Vagina (tissue), 2 donors: ENCODE data around the gene TAS1R3. TPM values are rescaled to one million over a fixed set of nuclear protein-coding genes. Genes with fewer than 3 reads are reported as not detected.
A peak's percentile ranks its signal among the peaks of the same experiment; 100 is the strongest.

ENCODE experiments used
- DNase-seq, 2 donors: peaks; one replicate each; pipeline ENCODE4 v3.0.0-alpha.2; 2017; ENCODE audit errors: extremely low spot score in 2 of 2
- H3K27ac ChIP-seq: fragments of 200-600 bp; sonication (generic); one replicate; pipeline ENCODE4 v1.5.1; 2019
- H3K27me3 ChIP-seq: fragments of 200-600 bp; sonication (generic); one replicate; pipeline ENCODE4 v1.5.1; 2019
- H3K36me3 ChIP-seq, 2 donors: fragments of 200-600 bp; sonication (generic); one replicate each; pipeline ENCODE4 v1.5.1; 2017 to 2019
- H3K4me1 ChIP-seq: fragments of 200-600 bp; sonication (generic); one replicate; pipeline ENCODE4 v1.5.1; 2019
- H3K4me3 ChIP-seq, 2 donors: fragments of 200-600 bp; sonication (generic); 1 replicate in 1 of 2; 2 replicates in 1 of 2; pipeline ENCODE4 v1.5.1; 2016 to 2019
- H3K9me3 ChIP-seq: fragments of 200-600 bp; sonication (generic); one replicate; pipeline ENCODE4 v1.5.1; 2019
- POLR2A ChIP-seq, 2 donors: fragments of 450-650 bp; IDR thresholded peaks; one replicate each; pipeline ENCODE4 v1.6.1; 2017; ENCODE audit warnings: antibody characterized with exemption in 2 of 2, mild to moderate bottlenecking in 2 of 2, moderate library complexity in 2 of 2
- POLR2AphosphoS5 ChIP-seq, 2 donors: sonication (generic); formaldehyde crosslinking; IDR thresholded peaks; one replicate each; pipeline ENCODE4 v1.9.0; 2017; ENCODE audit warnings: antibody characterized with exemption in 2 of 2, mild to moderate bottlenecking in 2 of 2, low read depth in 1 of 2; ENCODE audit not compliant: insufficient read depth in 1 of 2
- intact Hi-C: fragments of 100-400 bp; cut with DNase I; formaldehyde crosslinking; loops from one replicate; pipeline ENCODE4 v1.15.1; 2023
- total RNA-seq: library from RNA; depleted of rRNA; stranded (reverse); fragments of >200 nt; gene quantifications from one replicate; pipeline ENCODE4 v1.2.3, GENCODE V29; 2016
- TF ChIP-seq, protein P1 (sequence below), 3 experiments: fragments of 450-650 bp in 2 of 3; fragments of 200-600 bp in 1 of 3; sonication (generic) in 1 of 3; IDR thresholded peaks; one replicate each; pipeline ENCODE4 v1.5.1; 2017 to 2019; ENCODE audit warnings: antibody characterized with exemption in 3 of 3, mild to moderate bottlenecking in 2 of 3, moderate library complexity in 2 of 3

TAS1R3 gene
- total RNA-seq, 1 donor from 2014 or later: 0.74 TPM

DNA sequence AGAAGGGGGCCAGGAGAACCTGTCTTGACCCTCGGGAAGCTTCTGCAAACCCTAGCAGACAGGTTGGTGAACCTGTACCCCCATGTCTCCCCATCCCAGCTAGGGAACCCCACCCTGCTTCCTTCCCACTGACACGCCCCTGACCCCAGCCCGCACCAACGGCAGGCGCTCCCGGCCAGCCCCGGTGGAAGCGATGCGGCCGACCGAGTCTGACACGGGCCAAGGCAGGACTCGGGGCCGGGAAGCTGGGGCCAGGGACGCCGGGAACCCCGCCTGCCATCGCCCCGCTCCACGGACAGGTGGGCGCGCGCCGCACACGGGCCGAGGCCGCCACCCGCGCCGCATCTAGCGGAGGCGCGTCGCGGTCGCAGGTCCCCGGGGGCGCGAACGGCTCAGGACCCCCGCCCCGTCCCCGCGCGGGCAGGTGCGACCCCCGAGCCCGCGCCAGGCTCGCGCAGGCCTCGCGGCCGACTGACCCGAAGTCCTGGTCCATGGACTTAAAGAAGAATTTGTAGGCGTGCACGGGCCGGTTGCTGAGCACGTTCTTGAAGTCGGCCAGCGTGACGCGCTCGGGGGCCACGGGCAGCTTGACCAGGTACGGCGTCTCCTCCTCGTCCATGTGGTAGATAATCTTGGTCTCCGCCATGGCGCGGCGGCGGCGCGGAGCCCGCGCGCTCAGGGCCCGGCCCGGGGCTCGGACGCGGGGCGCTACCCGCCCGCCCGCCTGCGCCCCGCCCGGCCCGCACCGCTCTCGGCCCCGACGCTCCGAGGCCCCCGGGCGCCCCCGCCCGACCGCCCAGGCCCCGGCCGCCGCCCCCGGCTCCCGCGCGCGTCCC is 17.6 kb downstream of the TAS1R3 start:
- TF ChIP-seq, protein P1, sequence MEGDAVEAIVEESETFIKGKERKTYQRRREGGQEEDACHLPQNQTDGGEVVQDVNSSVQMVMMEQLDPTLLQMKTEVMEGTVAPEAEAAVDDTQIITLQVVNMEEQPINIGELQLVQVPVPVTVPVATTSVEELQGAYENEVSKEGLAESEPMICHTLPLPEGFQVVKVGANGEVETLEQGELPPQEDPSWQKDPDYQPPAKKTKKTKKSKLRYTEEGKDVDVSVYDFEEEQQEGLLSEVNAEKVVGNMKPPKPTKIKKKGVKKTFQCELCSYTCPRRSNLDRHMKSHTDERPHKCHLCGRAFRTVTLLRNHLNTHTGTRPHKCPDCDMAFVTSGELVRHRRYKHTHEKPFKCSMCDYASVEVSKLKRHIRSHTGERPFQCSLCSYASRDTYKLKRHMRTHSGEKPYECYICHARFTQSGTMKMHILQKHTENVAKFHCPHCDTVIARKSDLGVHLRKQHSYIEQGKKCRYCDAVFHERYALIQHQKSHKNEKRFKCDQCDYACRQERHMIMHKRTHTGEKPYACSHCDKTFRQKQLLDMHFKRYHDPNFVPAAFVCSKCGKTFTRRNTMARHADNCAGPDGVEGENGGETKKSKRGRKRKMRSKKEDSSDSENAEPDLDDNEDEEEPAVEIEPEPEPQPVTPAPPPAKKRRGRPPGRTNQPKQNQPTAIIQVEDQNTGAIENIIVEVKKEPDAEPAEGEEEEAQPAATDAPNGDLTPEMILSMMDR (IDR thresholded peaks at IDR 0.05): no peak
- TF ChIP-seq POLR2AphosphoS5 (IDR thresholded peaks at IDR 0.05; ENCODE audit: insufficient read depth in 1 of 2, low read depth in 1 of 2): no peak
- Histone ChIP-seq H3K4me3 (peak overlapping the region; percentile 71 to 97), H3K27me3 (no peaks in the 10 kb centered on the region), H3K27ac (peak overlapping the region; percentile 81), H3K9me3 (no peaks in the 10 kb centered on the region), H3K4me1 (peaks cover 72% of the 10 kb centered on the region), H3K36me3 (peaks cover 0 to under 1% of the 10 kb centered on the region in 2 donors)
- intact Hi-C loops: loop anchor here (5.0 kb wide), 1 partner anchor 41 kb away; the partner anchor contains the start of genes ACAP3 and PUSL1
- DNase-seq: no peak

DNA sequence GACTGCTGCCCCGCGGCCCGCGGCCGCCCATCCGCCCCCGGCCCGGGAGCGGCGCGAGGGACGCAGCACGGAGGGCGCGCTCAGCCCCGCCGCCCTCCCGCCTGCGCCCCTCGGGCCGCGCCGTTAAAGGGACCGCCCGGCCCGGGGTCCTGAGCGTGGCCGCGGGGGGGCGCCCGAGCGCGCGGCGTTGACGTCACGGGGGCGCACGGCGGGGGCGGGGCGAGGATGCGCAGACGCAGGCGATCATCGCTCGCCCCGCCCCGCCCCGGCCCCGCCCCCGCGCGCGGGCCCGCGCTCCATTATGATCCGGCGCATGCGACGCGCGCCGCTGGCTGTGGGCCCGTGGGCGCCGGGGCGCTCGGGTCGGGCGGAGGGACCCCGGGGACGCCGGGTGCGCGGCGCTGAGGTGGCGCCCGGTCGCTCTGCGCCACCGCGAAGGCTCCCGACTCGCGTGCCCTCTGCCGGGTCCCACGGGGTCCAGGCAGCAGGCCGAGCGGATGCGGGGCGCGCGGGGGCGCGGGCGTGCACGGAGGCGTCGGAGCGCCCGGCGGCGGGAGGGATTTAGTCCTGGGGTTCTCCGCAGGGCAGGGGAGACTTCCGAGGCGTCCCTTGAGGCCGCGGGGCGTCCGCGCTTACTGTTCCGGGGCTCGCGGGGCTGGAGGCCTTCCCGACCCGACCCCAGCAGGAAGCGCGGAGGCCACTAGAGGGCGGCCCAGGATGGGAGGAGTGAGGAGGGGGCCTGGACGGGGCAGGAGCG is 18.4 kb downstream of the TAS1R3 start, which contains the start of gene DVL1:
Gene DVL1, minus strand, starts transcription at position 163 of the 757 bp plus-strand sequence. CDS start 353 bp downstream, outside the sequence.
- TF ChIP-seq POLR2A (IDR thresholded peaks at IDR 0.05): peak in 1 of 2 donors; percentile 47
- TF ChIP-seq POLR2AphosphoS5 (IDR thresholded peaks at IDR 0.05; ENCODE audit: insufficient read depth in 1 of 2, low read depth in 1 of 2): no peak
- TF ChIP-seq, protein P1 (IDR thresholded peaks at IDR 0.05): peak in 1 of 3 experiments; percentile 60
- no peak for DNase-seq

DNA sequence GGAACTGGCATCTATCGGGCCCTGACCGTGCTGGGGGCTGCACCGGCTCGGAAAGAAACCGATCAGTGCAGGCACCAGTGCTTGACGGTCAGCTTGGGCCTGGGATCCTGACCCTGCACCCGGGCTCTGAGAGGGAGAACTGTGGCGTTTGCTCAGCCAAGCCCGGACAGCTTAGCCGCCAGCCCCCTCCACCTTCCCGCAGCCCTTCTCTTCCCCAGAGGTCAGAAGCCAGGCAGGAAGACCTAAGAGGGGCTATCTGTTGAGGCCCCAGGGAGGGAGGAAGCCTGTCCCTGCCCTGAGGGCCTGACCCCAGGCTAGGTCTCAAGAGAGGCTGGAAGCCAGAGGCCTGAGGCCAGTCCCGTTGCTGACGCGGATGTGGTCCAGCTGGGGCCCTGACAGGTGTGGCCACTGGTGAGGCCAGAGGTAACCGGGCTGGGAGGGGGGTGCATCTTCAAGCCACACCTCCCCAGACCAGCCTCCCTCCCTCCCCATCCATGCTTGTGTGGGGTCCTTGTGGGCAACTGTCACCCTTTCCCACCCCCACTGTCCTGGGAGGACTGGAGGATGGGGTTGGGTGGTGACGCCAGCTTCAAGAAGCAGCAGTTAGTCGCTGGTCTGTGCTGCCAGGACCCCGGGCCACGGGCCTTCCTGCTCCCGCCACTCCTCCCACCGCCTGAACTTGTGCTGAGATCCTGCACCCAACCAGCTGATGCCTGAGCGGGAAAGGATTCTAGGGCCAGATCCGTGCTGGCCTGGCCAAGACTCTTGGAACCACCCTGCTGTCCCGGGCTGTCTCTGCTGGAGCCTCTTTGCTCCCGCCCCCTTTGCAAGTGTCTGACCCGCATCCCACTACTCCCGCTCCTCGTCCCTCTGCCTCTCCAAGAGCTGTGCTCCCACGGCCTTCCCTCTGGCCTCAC is 20.7 kb downstream of the TAS1R3 start:
- TF ChIP-seq, protein P1 (IDR thresholded peaks at IDR 0.05): no peak
- TF ChIP-seq POLR2A (IDR thresholded peaks at IDR 0.05): no peak
- peak in 1 of 2 donors; percentile 58 for TF ChIP-seq POLR2AphosphoS5 (IDR thresholded peaks at IDR 0.05; ENCODE audit: insufficient read depth in 1 of 2, low read depth in 1 of 2)
- Histone ChIP-seq H3K4me3 (peak overlapping the region; percentile 17 to 26), H3K27me3 (no peaks in the 10 kb centered on the region), H3K4me1 (peaks cover 72% of the 10 kb centered on the region), H3K9me3 (no peaks in the 10 kb centered on the region), H3K27ac (peak overlapping the region; percentile 69), H3K36me3 (peaks cover 0 to 8% of the 10 kb centered on the region in 2 donors)
- DNase-seq: no peak
- intact Hi-C loops: no loop called here

More for the DNA sequence above, 18.4 kb downstream of the TAS1R3 start, which contains the start of gene DVL1:
- Histone ChIP-seq H3K4me1 (peaks cover 72% of the 10 kb centered on the region), H3K27me3 (no peaks in the 10 kb centered on the region), H3K36me3 (peaks cover 0 to 8% of the 10 kb centered on the region in 2 donors), H3K4me3 (peak within 1 kb of the TSS; percentile 71 to 97), H3K9me3 (no peaks in the 10 kb centered on the region), H3K27ac (peak within 1 kb of the TSS; percentile 95)
- intact Hi-C loops: loop anchor here (5.0 kb wide), 1 partner anchor 42 kb away; the partner anchor contains the start of genes ACAP3 and PUSL1

DNA sequence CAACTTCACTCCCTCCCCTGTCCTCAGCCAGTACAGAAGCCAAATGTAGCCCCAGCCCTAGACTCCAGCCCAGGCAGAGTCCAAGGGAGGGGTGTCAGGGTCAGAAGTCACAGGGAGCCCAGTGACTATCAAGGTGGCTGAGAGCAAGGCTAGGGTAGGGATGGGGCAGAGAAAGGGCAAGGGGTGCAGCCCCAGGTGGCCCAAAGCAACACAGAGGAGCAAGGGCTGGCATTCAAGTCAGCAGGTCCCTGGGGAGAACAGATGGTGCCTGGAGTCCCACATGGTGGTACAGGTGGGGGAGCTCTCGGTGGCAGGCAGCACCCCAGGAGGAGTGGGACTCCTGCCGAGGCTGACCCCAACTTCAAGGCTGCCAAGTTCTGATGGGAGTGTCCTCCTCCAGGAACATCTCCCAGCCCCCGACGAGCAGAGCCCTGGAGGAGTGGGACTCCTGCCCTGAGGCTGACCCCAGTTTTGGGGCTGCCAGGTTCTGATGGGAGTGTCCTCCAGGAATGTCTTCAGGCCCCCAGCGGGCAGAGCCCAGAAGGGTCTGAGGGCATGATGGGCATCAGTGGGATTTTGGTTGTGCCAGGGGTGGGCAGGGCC is 21.8 kb downstream of the TAS1R3 start:
- peak overlapping the region; percentile 15 for H3K27ac ChIP-seq
- H3K4me3 ChIP-seq: no peak overlapping the region
- peaks cover 72% of the 10 kb centered on the region for H3K4me1 ChIP-seq
- intact Hi-C loops: no loop called here
- no peak for DNase-seq
- H3K27me3 ChIP-seq: no peaks in the 10 kb centered on the region
- no peaks in the 10 kb centered on the region for H3K9me3 ChIP-seq
- peaks cover 0 to 8% of the 10 kb centered on the region in 2 donors for H3K36me3 ChIP-seq
- TF ChIP-seq POLR2A (IDR thresholded peaks at IDR 0.05): no peak
- TF ChIP-seq, protein P1 (IDR thresholded peaks at IDR 0.05): no peak
- TF ChIP-seq POLR2AphosphoS5 (IDR thresholded peaks at IDR 0.05; ENCODE audit: insufficient read depth in 1 of 2, low read depth in 1 of 2): no peak
